ENCODE data around the gene KNDC1.

Gene KNDC1

DNA sequence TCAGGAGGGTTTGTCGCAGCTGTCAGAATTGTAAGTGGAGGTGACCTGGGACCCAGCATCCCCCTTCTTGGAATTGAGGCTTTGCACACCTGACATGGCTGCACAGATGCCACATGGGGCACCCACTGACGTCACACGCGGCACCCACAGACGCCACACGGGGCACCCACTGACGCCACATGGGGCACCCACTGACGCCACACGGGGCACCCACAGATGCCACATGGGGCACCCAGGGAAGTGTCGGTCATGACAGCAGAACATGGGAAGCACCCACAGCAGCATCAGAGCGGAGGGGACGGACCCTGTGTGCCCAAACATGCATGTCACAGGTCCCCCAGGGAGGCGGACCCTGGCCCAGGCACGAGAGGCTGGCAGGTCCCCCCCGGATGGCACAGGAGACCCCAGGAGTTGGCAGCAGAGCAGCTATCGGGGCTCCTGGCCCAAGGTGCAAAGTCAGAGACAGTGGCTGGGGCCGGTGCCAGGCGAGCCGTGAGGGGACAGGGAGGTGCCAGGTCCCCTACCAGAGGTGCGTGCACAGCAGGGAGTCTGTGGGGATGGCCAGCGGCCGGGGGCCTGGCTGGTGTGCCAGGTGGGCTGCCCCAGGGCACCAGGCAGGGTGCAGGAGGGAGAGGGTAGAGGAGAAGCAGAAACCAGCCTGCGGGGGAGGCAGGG, 21.1 kb downstream of the KNDC1 start:
- H3K27ac Mint-ChIP-seq = no peak overlapping the region
- TF ChIP-seq, protein P1, sequence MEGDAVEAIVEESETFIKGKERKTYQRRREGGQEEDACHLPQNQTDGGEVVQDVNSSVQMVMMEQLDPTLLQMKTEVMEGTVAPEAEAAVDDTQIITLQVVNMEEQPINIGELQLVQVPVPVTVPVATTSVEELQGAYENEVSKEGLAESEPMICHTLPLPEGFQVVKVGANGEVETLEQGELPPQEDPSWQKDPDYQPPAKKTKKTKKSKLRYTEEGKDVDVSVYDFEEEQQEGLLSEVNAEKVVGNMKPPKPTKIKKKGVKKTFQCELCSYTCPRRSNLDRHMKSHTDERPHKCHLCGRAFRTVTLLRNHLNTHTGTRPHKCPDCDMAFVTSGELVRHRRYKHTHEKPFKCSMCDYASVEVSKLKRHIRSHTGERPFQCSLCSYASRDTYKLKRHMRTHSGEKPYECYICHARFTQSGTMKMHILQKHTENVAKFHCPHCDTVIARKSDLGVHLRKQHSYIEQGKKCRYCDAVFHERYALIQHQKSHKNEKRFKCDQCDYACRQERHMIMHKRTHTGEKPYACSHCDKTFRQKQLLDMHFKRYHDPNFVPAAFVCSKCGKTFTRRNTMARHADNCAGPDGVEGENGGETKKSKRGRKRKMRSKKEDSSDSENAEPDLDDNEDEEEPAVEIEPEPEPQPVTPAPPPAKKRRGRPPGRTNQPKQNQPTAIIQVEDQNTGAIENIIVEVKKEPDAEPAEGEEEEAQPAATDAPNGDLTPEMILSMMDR (IDR thresholded peaks at IDR 0.05; ENCODE audit: unreplicated experiment in 3 of 3) = no peak
- H3K4me1 Mint-ChIP-seq = no peaks in the 10 kb centered on the region
- peaks cover 3% of the 10 kb centered on the region for H3K27me3 Mint-ChIP-seq (ENCODE audit: low read depth)
- H3K4me3 Mint-ChIP-seq = no peak overlapping the region
- H3K36me3 Mint-ChIP-seq (ENCODE audit: low read depth) = peaks cover 15% of the 10 kb centered on the region
- H3K9me3 Mint-ChIP-seq = peaks cover 3% of the 10 kb centered on the region

DNA sequence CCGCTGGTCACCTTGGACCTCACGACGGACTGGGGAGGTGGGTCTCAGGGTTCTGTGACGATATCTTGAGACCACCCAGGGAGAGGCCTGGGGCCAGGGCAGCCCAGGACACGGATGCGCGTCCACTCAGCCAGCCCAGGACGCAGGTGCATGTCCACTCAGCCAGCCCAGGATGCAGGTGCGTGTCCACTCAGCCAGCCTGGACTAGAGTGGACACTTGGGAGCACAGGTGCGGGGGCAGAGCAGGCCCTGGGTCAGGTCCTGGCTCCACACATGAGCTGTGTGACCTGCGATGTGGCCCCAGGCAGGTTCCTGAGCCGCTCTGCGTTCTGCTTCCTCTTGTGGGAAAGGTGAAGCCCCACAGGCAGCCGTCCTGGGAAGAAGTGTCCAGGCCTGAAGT, 22.2 kb downstream of the KNDC1 start:
- peaks cover 4% of the 10 kb centered on the region for H3K4me1 Mint-ChIP-seq

DNA sequence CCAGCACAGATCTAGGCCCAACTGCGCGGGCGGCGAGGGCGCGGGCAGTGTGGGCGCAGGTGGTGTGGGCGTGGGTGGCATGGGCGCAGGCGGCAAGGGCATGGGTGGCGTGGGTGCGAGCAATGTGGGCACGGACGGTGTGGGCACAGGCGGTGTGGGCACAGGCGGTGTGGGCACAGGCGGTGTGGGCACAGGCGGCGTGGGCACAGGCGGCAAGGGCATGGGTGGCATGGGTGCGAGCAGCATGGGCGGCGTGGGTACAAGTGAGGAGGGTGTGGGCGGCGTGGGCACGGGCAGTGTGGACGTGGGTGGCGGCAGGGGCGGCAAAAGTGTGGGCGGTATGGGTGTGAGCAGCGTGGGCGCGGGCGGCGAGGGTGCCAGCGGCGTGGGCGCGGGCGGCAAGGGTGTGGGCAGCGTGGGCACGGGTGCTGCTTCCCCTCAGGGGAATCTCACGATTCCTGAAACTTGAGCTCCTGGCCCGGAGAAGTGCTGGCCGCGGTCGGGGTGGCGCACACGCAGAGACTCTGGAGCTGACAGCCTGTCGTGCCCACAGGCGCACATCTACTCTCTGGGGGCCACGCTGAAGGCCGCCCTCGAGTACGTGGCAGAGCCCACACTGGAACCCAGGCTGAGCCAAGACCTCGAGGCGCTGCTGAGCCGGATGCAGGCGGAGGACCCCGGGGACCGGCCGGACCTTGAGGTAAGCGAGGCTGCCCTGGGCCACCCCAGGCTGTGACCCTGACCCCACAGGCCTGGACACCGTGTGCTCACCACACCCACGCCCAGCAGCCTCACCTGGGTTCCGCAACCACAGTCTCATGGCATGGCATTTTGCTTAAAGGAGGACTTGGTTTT, 23.0 kb downstream of the KNDC1 start:
- no peak overlapping the region for H3K4me3 Mint-ChIP-seq
- no peak overlapping the region for H3K27ac Mint-ChIP-seq
- TF ChIP-seq, protein P1 (IDR thresholded peaks at IDR 0.05; ENCODE audit: unreplicated experiment in 3 of 3) = no peak
- peaks cover 4% of the 10 kb centered on the region for H3K4me1 Mint-ChIP-seq
- H3K9me3 Mint-ChIP-seq = no peaks in the 10 kb centered on the region
- peaks cover 5% of the 10 kb centered on the region for H3K36me3 Mint-ChIP-seq (ENCODE audit: low read depth)
- H3K27me3 Mint-ChIP-seq (ENCODE audit: low read depth) = no peaks in the 10 kb centered on the region

More for the DNA sequence above, 22.2 kb downstream of the KNDC1 start:
- Mint-ChIP-seq H3K27me3 (ENCODE audit: low read depth) (peaks cover 3% of the 10 kb centered on the region), H3K9me3 (peaks cover under 1% of the 10 kb centered on the region), H3K36me3 (ENCODE audit: low read depth) (peaks cover 13% of the 10 kb centered on the region), H3K4me3 (no peak overlapping the region), H3K27ac (no peak overlapping the region)
- TF ChIP-seq, protein P1 (IDR thresholded peaks at IDR 0.05; ENCODE audit: unreplicated experiment in 3 of 3) = no peak

DNA sequence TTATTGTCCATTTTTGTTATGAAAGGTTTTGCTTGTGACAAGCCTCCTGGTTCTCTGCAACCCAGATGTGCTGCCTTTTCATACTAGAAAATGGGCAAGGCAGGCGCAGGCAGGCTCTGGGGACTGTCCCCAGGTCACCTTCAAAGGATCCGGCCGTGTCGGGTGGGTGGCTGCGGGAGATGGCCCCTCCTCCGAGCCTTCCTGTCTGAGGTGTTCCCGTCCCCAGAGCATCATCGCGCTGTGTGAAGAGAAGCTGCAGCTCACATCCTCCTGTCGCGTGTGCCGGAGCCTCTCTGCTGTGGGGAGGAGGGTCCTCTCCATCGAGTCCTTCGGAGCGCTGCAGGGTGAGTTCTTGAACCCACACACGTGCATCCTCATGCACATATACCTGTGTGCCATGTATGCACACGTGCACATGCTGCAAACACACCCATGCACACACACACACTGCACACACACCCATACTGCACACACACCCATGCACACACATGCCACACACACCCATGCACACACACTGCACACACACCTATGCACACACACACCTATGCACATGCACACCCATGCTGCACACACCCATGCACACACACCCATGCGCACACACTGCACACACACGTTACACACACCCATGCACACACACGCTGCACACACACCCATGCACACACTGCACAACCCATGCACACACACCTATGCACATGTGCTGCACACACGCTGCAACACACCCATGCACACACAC, 23.8 kb downstream of the KNDC1 start:
- no peaks in the 10 kb centered on the region for H3K27me3 Mint-ChIP-seq (ENCODE audit: low read depth)
- H3K4me3 Mint-ChIP-seq = no peak overlapping the region
- H3K9me3 Mint-ChIP-seq = no peaks in the 10 kb centered on the region
- peaks cover 4% of the 10 kb centered on the region for H3K4me1 Mint-ChIP-seq
- H3K36me3 Mint-ChIP-seq (ENCODE audit: low read depth) = peaks cover 5% of the 10 kb centered on the region
- H3K27ac Mint-ChIP-seq = no peak overlapping the region
- TF ChIP-seq, protein P1 (IDR thresholded peaks at IDR 0.05; ENCODE audit: unreplicated experiment in 3 of 3) = no peak

DNA sequence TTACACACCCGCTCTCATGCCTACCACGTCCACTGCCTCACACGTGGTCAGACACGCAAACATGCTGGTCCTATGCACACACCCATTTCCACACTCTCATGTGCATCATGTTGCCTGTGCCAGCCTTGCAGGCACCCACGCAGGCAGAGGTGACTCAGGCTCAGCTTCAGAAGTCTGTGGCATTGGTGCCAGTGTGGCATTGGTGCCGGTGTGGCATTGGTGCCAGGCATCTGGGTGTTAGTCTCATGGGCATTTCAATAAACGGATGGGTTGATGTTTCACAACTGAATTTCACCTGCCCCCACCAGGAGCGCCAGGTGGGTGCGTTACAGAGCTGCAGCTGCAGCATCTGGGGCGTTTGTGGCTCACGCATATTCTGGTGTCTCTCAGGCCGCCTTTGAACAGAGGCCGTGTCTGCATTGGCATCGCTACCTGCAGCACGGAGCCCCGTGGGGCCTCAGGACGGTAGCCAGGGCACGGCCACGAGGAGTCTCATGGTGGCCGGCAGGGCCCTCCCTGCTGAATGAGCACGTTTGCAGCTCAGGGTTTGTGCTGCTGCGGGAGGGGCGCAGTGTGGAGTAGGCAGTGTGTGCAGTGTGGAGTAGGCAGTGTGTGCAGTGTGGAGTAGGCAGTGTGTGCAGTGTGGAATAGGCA, 24.7 kb downstream of the KNDC1 start:
- Mint-ChIP-seq H3K36me3 (ENCODE audit: low read depth) (peaks cover 5% of the 10 kb centered on the region), H3K27ac (no peak overlapping the region), H3K4me3 (no peak overlapping the region), H3K27me3 (ENCODE audit: low read depth) (no peaks in the 10 kb centered on the region), H3K9me3 (no peaks in the 10 kb centered on the region), H3K4me1 (peaks cover 4% of the 10 kb centered on the region)
- TF ChIP-seq, protein P1 (IDR thresholded peaks at IDR 0.05; ENCODE audit: unreplicated experiment in 3 of 3) = no peak
